ENCODE results near the gene WDHD1. TPM values are rescaled to one million over a fixed set of nuclear protein-coding genes. Genes with fewer than 3 reads are reported as not detected.

Gene WDHD1
- total and polyA plus RNA-seq, 2 of the 4 experiments (the other 2 are of a cell fraction): 4.4 to 13.1 TPM

GRCh38 chr14:54929556-54929955, 97.3 kb downstream of the WDHD1 start:
- Histone ChIP-seq H2BK5ac (ENCODE audit: low read depth, low read length, poor library complexity, severe bottlenecking) (no peak overlapping the region), H3K18ac (ENCODE audit: low read depth, low read length) (no peak overlapping the region), H4K91ac (ENCODE audit: insufficient read depth, low read depth, low read length) (no peak overlapping the region), H3K9ac (ENCODE audit: low read depth, low read length) (no peak overlapping the region), H3K56ac (ENCODE audit: extremely low read depth, insufficient read depth, low read length) (no peak overlapping the region), H4K5ac (ENCODE audit: low read depth, low read length) (no peak overlapping the region), H3K36me3 (ENCODE audit: control insufficient read depth, insufficient read depth, low read length) (no peaks in the 10 kb centered on the region), H3K4me3 (ENCODE audit: insufficient read depth, low read depth, low read length) (no peak overlapping the region), H2BK120ac (ENCODE audit: low read depth, low read length) (no peak overlapping the region), H3K79me1 (ENCODE audit: low read depth in 1 of 2, low read length in 2 of 2) (no peaks in the 10 kb centered on the region), H3K27ac (ENCODE audit: insufficient read depth, low read length) (no peak overlapping the region), H3K9me1 (ENCODE audit: insufficient read depth, low read length) (no peaks in the 10 kb centered on the region; the same call in 1 of the 2 replicates), H4K8ac (ENCODE audit: low read depth in 2 of 2, low read length in 2 of 2) (no peak overlapping the region), H3K9me3 (ENCODE audit: control insufficient read depth, insufficient read depth, low read length) (no peaks in the 10 kb centered on the region), H3K14ac (replicated peaks; ENCODE audit: low read depth, low read length) (no peak overlapping the region), H3K27me3 (ENCODE audit: control insufficient read depth, insufficient read depth, low read length) (no peaks in the 10 kb centered on the region), H2BK15ac (ENCODE audit: low read depth, low read length) (no peak overlapping the region), H3K4me1 (ENCODE audit: control insufficient read depth, insufficient read depth, low read length) (no peaks in the 10 kb centered on the region), H2AK9ac (replicated peaks; ENCODE audit: low read depth, low read length, poor library complexity) (no peak overlapping the region), H3K4ac (ENCODE audit: low read depth, low read length) (no peak overlapping the region), H2AFZ (replicated peaks; ENCODE audit: low read length, poor library complexity) (no peak overlapping the region), H3K4me2 (ENCODE audit: low read depth, low read length) (no peak overlapping the region), H3K23ac (ENCODE audit: low read depth, low read length) (no peak overlapping the region), H4K20me1 (ENCODE audit: insufficient read depth, low read length) (no peaks in the 10 kb centered on the region), H2BK20ac (ENCODE audit: low read depth, low read length) (no peak overlapping the region), H2AK5ac (ENCODE audit: low read depth, low read length) (no peak overlapping the region)
- intact Hi-C loops (cut with micrococcal nuclease) (no loop called here), in situ Hi-C loops (cut with MboI; ENCODE audit: low sequenced_read_pairs) (no loop called here), dilution Hi-C loops (cut with HindIII; ENCODE audit: low sequenced_read_pairs, unreplicated experiment) (no loop called here)
- no peak for DNase-seq
- CTCF ChIA-PET: no interaction called here
- no peak for TF ChIP-seq RCOR1 (IDR thresholded peaks at IDR 0.05; ENCODE audit: insufficient replicate concordance, low read length)
- TF ChIP-seq MXI1 (IDR thresholded peaks at IDR 0.05; ENCODE audit: borderline replicate concordance, low read depth, low read length): no peak
- TF ChIP-seq ELK1 (IDR thresholded peaks at IDR 0.05; ENCODE audit: borderline replicate concordance, low read depth, low read length): no peak
- no peak for TF ChIP-seq NFE2L2 (IDR thresholded peaks at IDR 0.05; ENCODE audit: low read depth, low read length)
- no peak for TF ChIP-seq CEBPB (IDR thresholded peaks at IDR 0.05; ENCODE audit: low read depth, low read length)
- no peak for TF ChIP-seq BHLHE40 (IDR thresholded peaks at IDR 0.05; ENCODE audit: low read depth, low read length)
- TF ChIP-seq FOS (IDR thresholded peaks at IDR 0.05; ENCODE audit: low read depth, low read length): no peak
- TF ChIP-seq CHD1 (IDR thresholded peaks at IDR 0.05; ENCODE audit: low read depth, low read length): no peak
- no peak for TF ChIP-seq POLR2A (IDR thresholded peaks at IDR 0.05; ENCODE audit: low read depth, low read length)
- no peak for TF ChIP-seq RAD21 (IDR thresholded peaks at IDR 0.05; ENCODE audit: low read length)
- ATAC-seq (ENCODE audit: low read depth): no peak
- POLR2A ChIA-PET (ENCODE audit: unreplicated experiment): no interaction called here
- no TSS peak for BruUV-seq (replicated peaks)

Data from IMR-90 (cell line).